NCI-H510A treated with DMSO at 0.1 percent for 48 hours (cell line): ENCODE data around the gene OR10A2.
"Not testable (repeated sequence)": the region's sequence is repeated elsewhere in the genome, so short reads cannot be mapped to it uniquely, and the experiment has no call there.

Source experiments
- DNase-seq: peaks from one replicate; lab custom pipeline; 2025; lab: John Stamatoyannopoulos, UW

The OR10A2 gene

DNA sequence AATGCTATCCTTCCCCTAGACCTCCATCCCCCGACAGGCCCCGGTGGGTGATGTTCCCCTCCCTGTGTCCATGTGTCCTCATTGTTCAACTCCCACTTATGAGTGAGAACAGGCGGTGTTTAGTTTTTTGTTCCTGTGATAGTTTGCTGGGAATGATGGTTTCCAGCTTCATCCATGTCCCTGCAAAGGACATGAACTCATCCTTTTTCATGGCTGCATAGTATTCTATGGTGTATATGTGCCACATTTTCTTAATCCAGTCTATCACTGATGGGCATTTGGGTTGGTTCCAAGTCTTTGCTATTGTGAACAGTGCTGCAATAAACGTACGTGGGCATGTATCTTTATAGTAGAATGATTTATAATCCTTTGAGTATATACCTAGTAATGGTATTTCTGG lies 24.9 kb downstream of the OR10A2 start:
- not testable (repeated sequence) for DNase-seq

DNA sequence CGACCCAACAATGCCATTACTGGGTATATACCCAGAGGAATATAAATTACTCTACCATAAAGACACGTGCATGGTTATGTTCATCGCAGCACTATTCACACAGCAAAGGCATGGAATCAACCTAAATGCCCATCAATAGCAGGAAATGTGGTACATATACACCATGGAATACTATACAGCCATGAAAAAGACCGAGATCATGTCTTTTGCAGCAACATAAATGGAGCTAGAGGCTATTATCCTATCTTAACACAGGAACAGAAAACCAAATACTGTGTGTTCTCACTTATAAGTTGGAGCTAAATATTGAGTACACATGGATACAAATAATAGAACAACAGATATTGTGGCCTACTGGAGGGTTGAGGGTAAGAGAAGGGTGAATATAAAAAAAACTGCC lies 26.0 kb downstream of the OR10A2 start:
- no peak for DNase-seq

DNA sequence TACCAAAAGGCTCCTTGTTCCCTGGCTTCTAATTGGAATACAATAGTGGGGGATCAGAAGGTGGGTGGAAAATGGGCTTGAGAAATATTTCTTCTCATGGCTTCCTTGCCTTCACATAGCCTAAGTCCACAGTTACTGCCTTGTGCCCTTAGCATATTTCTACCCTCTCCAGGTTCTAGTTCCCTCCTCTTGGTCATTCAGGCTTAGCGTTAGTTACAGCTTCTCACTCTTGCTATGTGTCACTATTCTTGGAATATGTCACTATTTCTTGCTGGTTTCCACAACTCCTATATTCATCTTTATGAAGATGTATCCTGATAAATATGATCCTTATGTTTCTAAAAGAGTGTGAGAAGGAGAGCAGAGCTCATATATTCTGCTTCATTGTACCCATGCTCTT lies 27.0 kb downstream of the OR10A2 start:
- no peak for DNase-seq

DNA sequence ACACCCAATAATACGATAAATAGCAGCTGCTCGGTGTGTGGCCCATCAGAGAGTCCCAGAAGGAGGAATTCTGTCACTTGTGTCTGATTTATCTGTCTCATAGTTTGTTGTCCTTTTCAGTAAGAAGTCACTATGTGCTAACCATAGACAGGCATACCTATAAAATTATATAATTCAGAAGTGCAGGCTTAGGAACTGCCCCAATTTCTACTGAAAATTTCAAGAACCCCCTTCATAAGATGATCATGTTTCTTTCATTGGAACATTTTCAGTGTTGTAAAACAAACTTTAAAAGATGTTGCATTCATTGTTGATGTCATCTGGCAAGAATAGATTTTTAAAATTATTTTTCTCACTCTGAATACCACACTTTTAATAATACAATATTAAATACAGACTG lies 29.5 kb downstream of the OR10A2 start, which contains the start of gene OR2D2:
OR2D2 (minus strand) TSS at position 101 of the 400 bp plus-strand sequence; CDS start at position 101, 0 bp downstream.
- no peak for DNase-seq

DNA sequence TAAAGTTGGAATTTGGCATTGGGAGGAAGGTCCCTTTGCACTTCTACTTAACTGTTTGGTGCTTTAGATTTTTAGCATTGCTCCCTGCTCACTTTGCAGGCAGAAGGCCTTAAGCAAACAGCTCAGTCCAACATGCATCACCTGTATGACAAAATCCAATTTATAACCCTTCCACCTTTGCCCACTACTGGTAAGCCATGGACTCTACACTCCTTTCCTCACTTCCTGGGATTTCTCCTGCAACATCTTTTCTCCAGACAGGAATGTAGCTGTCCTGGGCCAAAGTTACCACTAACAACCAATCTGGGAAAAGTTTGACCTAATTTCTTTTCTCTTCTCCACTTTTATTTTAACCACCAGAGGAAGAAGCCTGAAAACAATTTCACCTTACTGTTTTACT lies 31.2 kb downstream of the OR10A2 start:
- no peak for DNase-seq

DNA sequence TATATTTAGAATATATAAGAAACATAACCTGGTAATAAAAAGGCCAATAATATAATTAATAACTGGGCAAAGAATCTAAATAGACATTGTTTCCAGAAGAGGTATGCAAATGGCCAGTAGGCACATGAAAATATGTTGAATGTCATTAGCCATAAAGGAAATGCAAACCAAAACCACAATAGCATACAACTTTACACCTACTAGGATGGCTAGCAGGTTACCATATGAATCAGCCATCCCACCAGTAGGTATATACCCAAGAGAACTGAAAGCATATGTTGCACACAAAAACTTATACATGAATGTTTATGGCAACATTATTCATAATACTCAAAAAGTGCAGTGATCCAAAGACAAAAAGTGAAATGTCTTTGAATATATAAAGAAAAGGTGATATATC lies 32.2 kb downstream of the OR10A2 start:
- DNase-seq: no peak

DNA sequence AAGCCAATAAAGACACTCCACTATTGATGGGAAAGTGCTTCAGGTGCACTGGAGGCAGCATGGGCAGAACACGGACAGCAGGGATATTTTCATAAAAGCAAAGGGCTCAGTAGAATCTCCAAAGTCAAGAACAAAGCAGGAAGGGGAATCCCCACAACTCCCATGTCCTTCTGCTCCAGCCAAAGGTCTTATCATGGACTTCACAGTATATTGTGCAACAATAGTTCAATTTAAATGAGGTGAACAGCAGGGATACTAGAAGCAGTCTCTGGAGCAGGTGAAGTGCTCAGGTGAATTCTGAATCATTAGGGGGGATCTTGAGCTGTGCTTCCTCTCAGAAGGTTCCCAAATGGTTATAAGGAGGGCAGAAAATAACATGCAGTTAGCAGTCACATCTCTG lies 36.1 kb downstream of the OR10A2 start:
- no peak for DNase-seq

DNA sequence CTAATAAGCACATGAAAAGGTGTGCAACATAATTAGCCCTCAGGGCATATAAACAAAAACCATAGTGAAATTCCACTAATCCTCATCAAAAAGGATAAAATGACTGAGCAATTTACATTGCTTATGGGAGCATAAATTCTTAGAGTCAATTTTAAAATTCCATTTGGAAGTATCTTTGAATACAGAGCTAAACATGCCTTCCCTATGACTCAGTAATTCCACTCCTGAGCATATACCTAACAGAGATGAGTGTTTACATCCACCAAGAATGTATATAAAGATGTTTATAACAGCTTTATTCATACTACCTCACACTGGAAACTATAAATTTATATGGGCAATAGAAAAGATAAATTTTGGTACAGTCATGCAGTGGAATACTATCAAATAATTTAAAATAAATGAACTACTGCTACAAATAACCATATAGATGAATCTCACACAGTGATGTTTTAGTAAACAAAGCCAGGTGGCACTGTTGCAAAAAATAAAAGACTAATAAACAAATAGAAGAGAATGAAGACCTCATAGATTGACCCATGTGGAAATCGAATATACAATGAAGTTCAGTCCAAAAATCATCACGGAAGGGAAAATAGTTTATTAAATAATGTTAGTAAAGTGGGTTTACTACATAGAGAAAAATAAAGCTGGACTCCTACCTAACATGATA lies 37.6 kb downstream of the OR10A2 start:
- no peak for DNase-seq

DNA sequence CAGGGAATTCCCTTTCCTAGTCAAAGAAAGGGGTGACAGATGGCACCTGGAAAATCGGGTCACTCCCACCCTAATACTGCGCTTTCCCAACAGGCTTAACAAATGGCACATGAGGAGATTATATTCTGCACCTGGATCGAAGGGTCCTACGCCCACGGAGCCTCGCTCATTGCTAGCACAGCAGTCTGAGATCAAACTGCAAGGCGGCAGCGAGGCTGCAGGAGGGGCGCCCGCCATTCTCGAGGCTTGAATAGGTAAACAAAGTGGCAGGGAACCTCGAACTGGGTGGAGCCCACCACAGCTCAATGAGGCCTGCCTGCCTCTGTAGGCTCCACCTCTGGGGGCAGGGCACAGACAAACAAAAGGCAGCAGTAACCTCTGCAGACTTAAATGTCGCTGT lies 41.9 kb downstream of the OR10A2 start:
- not testable (repeated sequence) for DNase-seq

DNA sequence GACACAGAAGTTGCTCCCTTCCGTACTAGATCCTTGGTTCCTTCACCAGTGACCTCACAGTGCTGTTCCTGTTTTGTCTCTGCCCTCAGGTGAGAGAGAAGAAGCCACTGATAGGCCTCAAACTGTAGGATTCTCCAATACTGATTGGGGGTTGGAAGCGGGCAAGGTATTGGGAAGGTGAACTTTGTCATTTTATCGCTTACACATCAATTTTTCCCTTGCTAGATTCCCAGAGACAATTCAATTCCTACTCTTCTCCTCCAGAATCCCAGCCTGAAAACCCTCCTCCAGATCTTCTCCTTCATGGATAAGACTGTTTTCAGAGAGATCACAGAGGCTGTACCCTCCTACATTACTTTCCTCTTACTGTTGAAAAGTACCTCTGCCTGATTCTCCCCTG lies 48.5 kb downstream of the OR10A2 start:
- no peak for DNase-seq

DNA sequence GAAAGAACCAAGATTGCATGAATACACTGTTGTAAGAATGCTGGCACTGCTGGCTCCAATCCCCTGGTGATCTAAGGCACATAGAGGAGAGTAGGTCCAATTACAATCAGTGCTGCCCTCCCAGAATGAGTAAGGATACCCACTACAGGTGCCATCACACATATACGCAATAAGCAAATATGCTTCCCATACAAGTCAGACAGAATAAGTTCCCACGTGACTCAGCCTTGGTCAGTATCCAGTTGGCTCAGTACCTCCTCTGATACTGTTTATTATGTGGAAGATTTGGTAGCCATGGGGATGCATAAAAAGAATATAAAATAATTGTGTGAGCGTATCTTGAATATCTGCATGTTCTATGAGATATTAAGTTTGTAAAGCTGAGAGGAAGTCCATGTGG lies 49.1 kb downstream of the OR10A2 start:
- DNase-seq: no peak

DNA sequence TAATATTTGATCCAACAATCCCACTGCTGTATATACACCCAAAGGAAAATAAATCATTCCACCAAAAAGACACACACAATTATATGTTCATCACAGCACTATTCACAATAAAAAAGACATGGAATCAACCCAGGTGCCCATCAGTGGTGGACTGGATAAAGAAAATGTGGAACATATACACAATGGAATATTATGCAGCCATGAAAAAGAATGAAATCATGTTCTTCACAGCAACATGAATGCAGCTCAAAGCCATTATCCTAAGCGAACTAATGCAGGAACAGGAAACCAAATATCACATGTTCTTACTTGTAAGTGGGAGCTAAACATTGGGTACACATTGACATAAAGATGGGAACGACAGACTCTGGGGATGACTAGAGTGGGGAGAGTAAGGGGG lies 56.8 kb downstream of the OR10A2 start:
- DNase-seq: no peak

DNA sequence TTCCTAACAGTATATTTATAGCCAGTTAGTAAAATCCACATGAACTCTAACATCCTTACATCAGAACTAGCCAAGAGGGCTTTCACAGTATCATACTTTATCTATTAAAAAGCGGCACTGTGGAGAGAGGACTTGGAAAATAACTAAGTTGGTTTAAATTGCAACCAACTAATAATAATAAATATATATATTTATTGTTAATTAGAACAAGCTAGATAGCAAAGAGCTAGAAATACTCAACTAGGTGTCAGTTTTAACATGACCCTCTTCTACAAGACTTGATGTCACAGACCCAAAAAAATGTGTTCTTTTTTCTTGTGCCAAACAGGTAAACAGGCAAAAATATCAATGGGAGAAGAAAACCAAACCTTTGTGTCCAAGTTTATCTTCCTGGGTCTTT lies 57.8 kb downstream of the OR10A2 start, which contains the start of gene OR2D3:
OR2D3 (plus strand) TSS at position 301 of the 400 bp plus-strand sequence; CDS start at position 301, 0 bp downstream.
- no peak for DNase-seq
